ENCODE data around the gene TRIM50.

DNA sequence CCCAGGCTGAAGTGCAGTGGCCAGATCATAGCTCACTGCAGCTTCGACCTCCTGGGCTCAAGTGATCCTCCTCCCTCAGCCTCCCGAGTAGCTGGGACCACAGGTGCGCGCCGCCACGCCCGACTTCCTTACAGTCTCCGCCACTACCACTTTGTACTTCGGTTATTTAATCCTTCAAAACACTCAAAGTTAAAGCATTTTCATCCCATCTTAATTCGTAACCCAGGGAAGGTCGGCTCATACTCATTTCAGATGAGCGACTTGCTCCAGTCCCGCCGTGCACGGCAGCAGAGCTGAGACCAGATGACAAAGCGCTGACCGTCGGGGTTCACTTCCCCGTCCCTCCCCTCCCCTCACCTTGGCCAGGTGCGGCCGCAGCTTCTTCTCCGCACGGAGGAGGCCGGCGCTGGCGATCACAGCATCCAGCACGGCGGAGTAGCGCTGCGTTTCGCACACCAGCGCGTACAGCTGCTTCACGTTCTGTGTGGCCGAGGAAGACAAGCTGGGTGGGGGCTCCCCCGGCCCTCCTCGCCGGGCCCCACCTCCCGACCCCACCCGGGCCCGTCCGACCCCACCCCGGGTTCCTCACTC is 19.7 kb downstream of the TRIM50 start:
- TF ChIP-seq, protein P1, sequence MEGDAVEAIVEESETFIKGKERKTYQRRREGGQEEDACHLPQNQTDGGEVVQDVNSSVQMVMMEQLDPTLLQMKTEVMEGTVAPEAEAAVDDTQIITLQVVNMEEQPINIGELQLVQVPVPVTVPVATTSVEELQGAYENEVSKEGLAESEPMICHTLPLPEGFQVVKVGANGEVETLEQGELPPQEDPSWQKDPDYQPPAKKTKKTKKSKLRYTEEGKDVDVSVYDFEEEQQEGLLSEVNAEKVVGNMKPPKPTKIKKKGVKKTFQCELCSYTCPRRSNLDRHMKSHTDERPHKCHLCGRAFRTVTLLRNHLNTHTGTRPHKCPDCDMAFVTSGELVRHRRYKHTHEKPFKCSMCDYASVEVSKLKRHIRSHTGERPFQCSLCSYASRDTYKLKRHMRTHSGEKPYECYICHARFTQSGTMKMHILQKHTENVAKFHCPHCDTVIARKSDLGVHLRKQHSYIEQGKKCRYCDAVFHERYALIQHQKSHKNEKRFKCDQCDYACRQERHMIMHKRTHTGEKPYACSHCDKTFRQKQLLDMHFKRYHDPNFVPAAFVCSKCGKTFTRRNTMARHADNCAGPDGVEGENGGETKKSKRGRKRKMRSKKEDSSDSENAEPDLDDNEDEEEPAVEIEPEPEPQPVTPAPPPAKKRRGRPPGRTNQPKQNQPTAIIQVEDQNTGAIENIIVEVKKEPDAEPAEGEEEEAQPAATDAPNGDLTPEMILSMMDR (IDR thresholded peaks at IDR 0.05; ENCODE audit: poor library complexity, severe bottlenecking), result no peak
- TF ChIP-seq SMC3 (conservative IDR thresholded peaks at IDR 0.05; ENCODE audit: poor library complexity), result no peak
- TF ChIP-seq, protein P2, sequence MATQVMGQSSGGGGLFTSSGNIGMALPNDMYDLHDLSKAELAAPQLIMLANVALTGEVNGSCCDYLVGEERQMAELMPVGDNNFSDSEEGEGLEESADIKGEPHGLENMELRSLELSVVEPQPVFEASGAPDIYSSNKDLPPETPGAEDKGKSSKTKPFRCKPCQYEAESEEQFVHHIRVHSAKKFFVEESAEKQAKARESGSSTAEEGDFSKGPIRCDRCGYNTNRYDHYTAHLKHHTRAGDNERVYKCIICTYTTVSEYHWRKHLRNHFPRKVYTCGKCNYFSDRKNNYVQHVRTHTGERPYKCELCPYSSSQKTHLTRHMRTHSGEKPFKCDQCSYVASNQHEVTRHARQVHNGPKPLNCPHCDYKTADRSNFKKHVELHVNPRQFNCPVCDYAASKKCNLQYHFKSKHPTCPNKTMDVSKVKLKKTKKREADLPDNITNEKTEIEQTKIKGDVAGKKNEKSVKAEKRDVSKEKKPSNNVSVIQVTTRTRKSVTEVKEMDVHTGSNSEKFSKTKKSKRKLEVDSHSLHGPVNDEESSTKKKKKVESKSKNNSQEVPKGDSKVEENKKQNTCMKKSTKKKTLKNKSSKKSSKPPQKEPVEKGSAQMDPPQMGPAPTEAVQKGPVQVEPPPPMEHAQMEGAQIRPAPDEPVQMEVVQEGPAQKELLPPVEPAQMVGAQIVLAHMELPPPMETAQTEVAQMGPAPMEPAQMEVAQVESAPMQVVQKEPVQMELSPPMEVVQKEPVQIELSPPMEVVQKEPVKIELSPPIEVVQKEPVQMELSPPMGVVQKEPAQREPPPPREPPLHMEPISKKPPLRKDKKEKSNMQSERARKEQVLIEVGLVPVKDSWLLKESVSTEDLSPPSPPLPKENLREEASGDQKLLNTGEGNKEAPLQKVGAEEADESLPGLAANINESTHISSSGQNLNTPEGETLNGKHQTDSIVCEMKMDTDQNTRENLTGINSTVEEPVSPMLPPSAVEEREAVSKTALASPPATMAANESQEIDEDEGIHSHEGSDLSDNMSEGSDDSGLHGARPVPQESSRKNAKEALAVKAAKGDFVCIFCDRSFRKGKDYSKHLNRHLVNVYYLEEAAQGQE (IDR thresholded peaks at IDR 0.05; ENCODE audit: borderline replicate concordance), result no peak
- no peak for TF ChIP-seq EZH2 (IDR thresholded peaks at IDR 0.05; ENCODE audit: borderline replicate concordance, insufficient read depth, low read length, poor library complexity, severe bottlenecking)
- TF ChIP-seq TAF1 (IDR thresholded peaks at IDR 0.05; ENCODE audit: low read depth), result peak; percentile 23
- no peak for TF ChIP-seq EP300 (conservative IDR thresholded peaks at IDR 0.05; ENCODE audit: poor library complexity, severe bottlenecking)
- no peak for TF ChIP-seq RAD21 (conservative IDR thresholded peaks at IDR 0.05)
- no peak for TF ChIP-seq MXI1 (conservative IDR thresholded peaks at IDR 0.05; ENCODE audit: poor library complexity, severe bottlenecking)
- no peak for TF ChIP-seq POLR2AphosphoS5 (IDR thresholded peaks at IDR 0.05)
